ENCODE data around the gene NAPG. TPM values are rescaled to one million over a fixed set of nuclear protein-coding genes. Genes with fewer than 3 reads are reported as not detected.

Gene NAPG
- total RNA-seq, 1 experiment from 2014 or later, result 25.8 TPM

- POLR2A ChIA-PET, result no interaction called here
- Mint-ChIP-seq H3K36me3 (no peaks in the 10 kb centered on the region), H3K27ac (no peak overlapping the region), H3K27me3 (ENCODE audit: low read depth) (no peaks in the 10 kb centered on the region), H3K9me3 (peaks cover 20% of the 10 kb centered on the region), H3K4me1 (no peaks in the 10 kb centered on the region), H3K4me3 (no peak overlapping the region)
- CTCF ChIA-PET, result no interaction called here
- no peak for DNase-seq (ENCODE audit: low spot score)
- no peak for ATAC-seq
- no peak for TF ChIP-seq AFF4 (CRISPR knock-in tag; IDR thresholded peaks at IDR 0.05; ENCODE audit: borderline replicate concordance)
- TF ChIP-seq ZNF671 (CRISPR knock-in tag; IDR thresholded peaks at IDR 0.05), result no peak
- no peak for TF ChIP-seq SMAD3 (CRISPR knock-in tag; IDR thresholded peaks at IDR 0.05; ENCODE audit: borderline replicate concordance)
- no peak for TF ChIP-seq MAX (CRISPR knock-in tag; IDR thresholded peaks at IDR 0.05)
- TF ChIP-seq TP53 (CRISPR knock-in tag; IDR thresholded peaks at IDR 0.05), result no peak
- no peak for TF ChIP-seq ZSCAN18 (CRISPR knock-in tag; IDR thresholded peaks at IDR 0.05)
- TF ChIP-seq ZNF232 (CRISPR knock-in tag; IDR thresholded peaks at IDR 0.05), result no peak
- no peak for TF ChIP-seq FOXP4 (CRISPR knock-in tag; IDR thresholded peaks at IDR 0.05)
- no peak for TF ChIP-seq ATF3 (CRISPR knock-in tag; conservative IDR thresholded peaks at IDR 0.05)
- no peak for TF ChIP-seq SOX15 (CRISPR knock-in tag; IDR thresholded peaks at IDR 0.05)
- no peak for TF ChIP-seq HMGXB4 (CRISPR knock-in tag; IDR thresholded peaks at IDR 0.05)
- no peak for TF ChIP-seq USF1 (CRISPR knock-in tag; IDR thresholded peaks at IDR 0.05)
- TF ChIP-seq TEAD1 (CRISPR knock-in tag; IDR thresholded peaks at IDR 0.05), result no peak
- no peak for TF ChIP-seq CREM (CRISPR knock-in tag; IDR thresholded peaks at IDR 0.05)
These were observed 63.1 kb downstream of the NAPG start for GRCh38 chr18:10588975-10589374.

- no peak for DNase-seq (ENCODE audit: low spot score)
- CTCF ChIA-PET, result no interaction called here
- Mint-ChIP-seq H3K4me1 (no peaks in the 10 kb centered on the region), H3K27ac (no peak overlapping the region), H3K27me3 (ENCODE audit: low read depth) (no peaks in the 10 kb centered on the region), H3K4me3 (no peak overlapping the region), H3K9me3 (peaks cover 20% of the 10 kb centered on the region), H3K36me3 (no peaks in the 10 kb centered on the region)
- POLR2A ChIA-PET, result no interaction called here
- no peak for ATAC-seq
- no peak for TF ChIP-seq E2F4 (CRISPR knock-in tag; IDR thresholded peaks at IDR 0.05; ENCODE audit: borderline replicate concordance, low read depth)
- no peak for TF ChIP-seq USF1 (CRISPR knock-in tag; IDR thresholded peaks at IDR 0.05)
- no peak for TF ChIP-seq TEAD1 (CRISPR knock-in tag; IDR thresholded peaks at IDR 0.05)
- TF ChIP-seq FOXJ3 (CRISPR knock-in tag; IDR thresholded peaks at IDR 0.05; ENCODE audit: borderline replicate concordance), result no peak
- TF ChIP-seq IRF2 (CRISPR knock-in tag; IDR thresholded peaks at IDR 0.05; ENCODE audit: borderline replicate concordance, low read depth), result no peak
- no peak for TF ChIP-seq ZNF281 (CRISPR knock-in tag; IDR thresholded peaks at IDR 0.05)
- TF ChIP-seq ATF3 (CRISPR knock-in tag; conservative IDR thresholded peaks at IDR 0.05), result no peak
- no peak for TF ChIP-seq SOX15 (CRISPR knock-in tag; IDR thresholded peaks at IDR 0.05)
- TF ChIP-seq SP1 (CRISPR knock-in tag; conservative IDR thresholded peaks at IDR 0.05), result no peak
These were observed 64.6 kb downstream of the NAPG start for GRCh38 chr18:10590412-10590811.
